Skin epidermis (tissue), 12 donors: ENCODE data around the gene OLFM1.
"Not testable (repeated sequence)": the region's sequence is repeated elsewhere in the genome, so short reads cannot be mapped to it uniquely, and the experiment has no call there.

Source experiments
- H3K27ac ChIP-seq, 21 experiments: fragments of 200-600 bp; sonication (generic) in 11 of 21; one replicate each; pipeline ENCODE4 v1.5.0; 2020; ENCODE audit warnings: mild to moderate bottlenecking in 3 of 21, inconsistent platforms in 2 of 21, moderate library complexity in 2 of 21
- H3K4me3 ChIP-seq, 7 experiments: fragments of 200-600 bp; sonication (generic) in 2 of 7; one replicate each; pipeline ENCODE4 v1.5.0; 2020; ENCODE audit warnings: inconsistent platforms in 2 of 7, mild to moderate bottlenecking in 2 of 7, moderate library complexity in 1 of 7

The OLFM1 gene

GRCh38 chr9:135160862-135161261, 73.4 kb downstream of the OLFM1 start:
- no peak overlapping the region for H3K27ac ChIP-seq

GRCh38 chr9:135162599-135162998, 75.1 kb downstream of the OLFM1 start:
- H3K4me3 ChIP-seq, H3K27ac ChIP-seq: not testable (repeated sequence)

More at GRCh38 chr9:135160862-135161261, 73.4 kb downstream of the OLFM1 start:
- H3K4me3 ChIP-seq, result no peak overlapping the region

- H3K27ac ChIP-seq, result no peak overlapping the region
- no peak overlapping the region for H3K4me3 ChIP-seq
Measured at GRCh38 chr9:135163023-135163780, 75.7 kb downstream of the OLFM1 start.

- Histone ChIP-seq H3K27ac (no peak overlapping the region), H3K4me3 (no peak overlapping the region)
Measured at GRCh38 chr9:135164036-135164435, 76.6 kb downstream of the OLFM1 start.

- Histone ChIP-seq H3K27ac (no peak overlapping the region), H3K4me3 (no peak overlapping the region)
Measured at GRCh38 chr9:135165003-135165711, 77.7 kb downstream of the OLFM1 start.

GRCh38 chr9:135165756-135166519, 78.5 kb downstream of the OLFM1 start:
- Histone ChIP-seq H3K27ac (no peak overlapping the region), H3K4me3 (no peak overlapping the region)

GRCh38 chr9:135166565-135166964, 79.1 kb downstream of the OLFM1 start:
- no peak overlapping the region for H3K4me3 ChIP-seq
- no peak overlapping the region for H3K27ac ChIP-seq

- H3K27ac ChIP-seq, result no peak overlapping the region
- no peak overlapping the region for H3K4me3 ChIP-seq
Measured at GRCh38 chr9:135167356-135167755, 79.9 kb downstream of the OLFM1 start.

GRCh38 chr9:135167849-135168655, 80.6 kb downstream of the OLFM1 start:
- H3K4me3 ChIP-seq, result no peak overlapping the region
- H3K27ac ChIP-seq, result no peak overlapping the region

- no peak overlapping the region for H3K4me3 ChIP-seq
- no peak overlapping the region for H3K27ac ChIP-seq
Measured at GRCh38 chr9:135169709-135170226, 82.3 kb downstream of the OLFM1 start.

GRCh38 chr9:135170535-135170934, 83.1 kb downstream of the OLFM1 start:
- no peak overlapping the region for H3K27ac ChIP-seq
- no peak overlapping the region for H3K4me3 ChIP-seq
